Muscle of back (tissue), 11 donors: ENCODE results near the gene ZMIZ1. TPM values are rescaled to one million over a fixed set of nuclear protein-coding genes. Genes with fewer than 3 reads are reported as not detected.

Experiments
- DNase-seq, 3 donors: peaks; one replicate each; pipeline versions ENCODE4 v3.0.0 to v3.0.0-alpha.2; 2013
- polyA plus RNA-seq, 10 donors: library from polyadenylated mRNA; unstranded; fragments of 120-200 nt; gene quantifications; one replicate each; pipeline ENCODE4 v1.2.1, GENCODE V29; 2013; ENCODE audit not compliant: insufficient read length in 10 of 10

ZMIZ1 gene
- polyA plus RNA-seq, 10 donors: 27.1 to 52.0 (median 35.3) TPM

DNA sequence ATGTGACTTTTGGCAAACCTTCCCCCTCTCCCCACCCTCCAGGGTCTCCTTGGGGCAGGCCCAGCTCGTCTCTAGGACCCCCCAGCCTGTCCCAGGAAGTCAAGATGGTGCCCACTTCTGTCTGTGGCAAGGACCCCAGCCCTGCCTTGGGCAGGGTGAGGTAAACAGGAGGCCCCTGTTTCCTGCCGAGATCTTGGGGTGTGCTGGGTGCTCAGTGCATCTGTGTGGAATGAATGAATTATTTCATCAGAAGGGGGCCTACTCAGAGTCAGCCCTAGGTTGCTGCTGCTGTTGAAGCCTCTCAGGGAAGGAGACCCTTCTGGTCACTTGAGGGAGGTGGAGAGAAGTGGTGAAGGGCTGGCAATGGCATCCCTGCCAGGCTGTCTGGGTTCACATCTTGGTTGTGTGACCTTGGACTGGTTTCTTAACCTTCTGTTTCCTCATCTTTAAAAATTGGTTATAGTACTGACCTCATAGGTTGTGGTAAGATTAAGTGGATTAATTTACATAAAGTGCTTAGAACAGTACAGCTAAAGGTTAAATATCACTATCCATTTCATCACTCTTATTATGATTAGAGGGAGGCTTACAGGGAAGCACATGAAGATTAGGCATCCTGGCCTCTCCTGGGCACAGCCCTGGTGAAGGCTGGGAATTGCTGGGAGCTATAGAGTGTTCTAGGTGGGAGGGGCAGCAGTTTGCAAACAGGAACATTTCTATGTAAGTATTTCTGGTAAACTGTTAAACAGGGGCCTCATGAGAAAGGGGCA is 67.7 kb downstream of the ZMIZ1 start:
- DNase-seq: no peak

DNA sequence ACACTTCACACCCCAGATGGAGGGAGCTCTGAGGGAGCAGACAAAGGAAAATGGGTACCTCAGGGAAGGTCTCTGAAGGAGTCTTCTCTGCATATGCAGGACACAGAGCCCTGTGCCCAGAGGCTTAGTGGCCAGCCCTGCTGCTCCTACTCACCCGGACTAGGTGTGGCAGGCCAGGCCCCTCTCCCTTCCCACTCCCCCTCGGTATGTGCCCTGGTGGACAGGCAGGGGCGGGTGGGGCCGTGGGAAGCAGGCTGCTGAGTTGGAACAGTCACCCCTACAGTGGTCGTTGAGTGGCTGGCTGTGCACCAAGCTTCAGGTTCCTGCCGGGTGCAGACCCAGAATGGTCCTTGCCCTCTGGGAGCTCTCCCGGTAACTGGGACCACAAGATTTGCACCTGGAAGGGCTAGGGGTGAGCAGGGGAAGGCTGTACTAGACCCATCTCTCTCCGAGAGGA is 68.6 kb downstream of the ZMIZ1 start:
- DNase-seq: no peak

- peak in 2 of 3 donors; percentile 66 to 75 for DNase-seq
Observed at GRCh38 chr10:79137826-79138225, 69.1 kb downstream of the ZMIZ1 start.

DNA sequence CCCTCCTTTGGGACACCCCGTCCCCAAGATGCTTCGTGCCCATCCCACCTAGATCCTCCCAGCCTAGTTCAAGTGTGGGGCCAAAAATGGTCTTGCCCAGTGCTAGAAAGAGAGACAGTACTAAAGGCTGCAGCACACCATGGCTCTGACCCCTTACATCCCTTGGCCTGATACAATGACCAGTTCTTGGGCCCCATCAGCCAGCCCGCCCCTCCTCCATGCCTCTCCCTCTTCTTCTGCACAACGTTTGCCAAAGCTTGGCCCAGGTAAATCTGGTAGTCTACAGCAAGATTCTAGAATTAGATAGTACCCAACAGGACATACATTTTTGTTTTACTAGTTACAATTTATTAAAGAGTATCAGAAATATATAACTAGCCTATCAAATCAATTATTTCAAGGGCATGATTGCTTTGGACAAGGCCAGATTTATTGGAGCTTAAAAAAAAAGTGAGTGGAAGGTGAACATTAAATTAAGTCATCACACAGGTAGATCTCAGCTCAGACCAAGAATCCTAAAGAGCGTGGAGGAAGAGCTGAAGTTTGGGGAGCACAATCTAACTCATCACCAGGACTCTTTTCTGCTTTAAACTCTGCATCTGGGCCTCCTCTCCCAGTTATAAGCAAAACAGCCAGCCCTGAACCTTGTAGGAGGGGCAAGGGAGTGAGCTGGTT is 69.8 kb downstream of the ZMIZ1 start:
- DNase-seq: no peak

- DNase-seq: peak; percentile 68 to 83 (median 69)
Observed at GRCh38 chr10:79139124-79139835, 70.5 kb downstream of the ZMIZ1 start.

- DNase-seq: no peak
Observed at GRCh38 chr10:79140085-79140793, 71.5 kb downstream of the ZMIZ1 start.

DNA sequence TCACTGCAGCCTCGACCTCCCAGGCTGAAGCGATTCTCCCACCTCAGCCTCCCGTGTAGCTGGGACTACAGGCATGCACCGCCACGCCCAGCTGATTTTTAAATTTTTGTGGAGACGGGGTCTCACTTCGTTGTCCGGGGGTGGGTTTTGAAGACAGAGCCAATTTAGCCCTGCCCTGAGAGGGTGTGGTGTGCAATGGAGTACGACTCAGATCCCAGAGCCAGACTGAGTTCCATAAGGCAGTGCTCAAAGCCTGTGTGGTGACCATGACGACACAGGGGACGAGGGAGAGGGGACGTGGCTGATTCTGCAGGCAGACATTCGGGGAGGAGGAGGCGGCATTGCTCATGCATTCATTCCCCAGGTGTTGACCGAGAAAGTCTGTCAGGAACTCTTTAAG is 72.1 kb downstream of the ZMIZ1 start:
- no peak for DNase-seq

GRCh38 chr10:79142064-79142491 is 73.3 kb downstream of the ZMIZ1 start:
- DNase-seq: peak in 2 of 3 donors; percentile 49 to 77

GRCh38 chr10:79142522-79143309 is 74.0 kb downstream of the ZMIZ1 start:
- no peak for DNase-seq

- no peak for DNase-seq
Observed at GRCh38 chr10:79143879-79144278, 75.1 kb downstream of the ZMIZ1 start.

DNA sequence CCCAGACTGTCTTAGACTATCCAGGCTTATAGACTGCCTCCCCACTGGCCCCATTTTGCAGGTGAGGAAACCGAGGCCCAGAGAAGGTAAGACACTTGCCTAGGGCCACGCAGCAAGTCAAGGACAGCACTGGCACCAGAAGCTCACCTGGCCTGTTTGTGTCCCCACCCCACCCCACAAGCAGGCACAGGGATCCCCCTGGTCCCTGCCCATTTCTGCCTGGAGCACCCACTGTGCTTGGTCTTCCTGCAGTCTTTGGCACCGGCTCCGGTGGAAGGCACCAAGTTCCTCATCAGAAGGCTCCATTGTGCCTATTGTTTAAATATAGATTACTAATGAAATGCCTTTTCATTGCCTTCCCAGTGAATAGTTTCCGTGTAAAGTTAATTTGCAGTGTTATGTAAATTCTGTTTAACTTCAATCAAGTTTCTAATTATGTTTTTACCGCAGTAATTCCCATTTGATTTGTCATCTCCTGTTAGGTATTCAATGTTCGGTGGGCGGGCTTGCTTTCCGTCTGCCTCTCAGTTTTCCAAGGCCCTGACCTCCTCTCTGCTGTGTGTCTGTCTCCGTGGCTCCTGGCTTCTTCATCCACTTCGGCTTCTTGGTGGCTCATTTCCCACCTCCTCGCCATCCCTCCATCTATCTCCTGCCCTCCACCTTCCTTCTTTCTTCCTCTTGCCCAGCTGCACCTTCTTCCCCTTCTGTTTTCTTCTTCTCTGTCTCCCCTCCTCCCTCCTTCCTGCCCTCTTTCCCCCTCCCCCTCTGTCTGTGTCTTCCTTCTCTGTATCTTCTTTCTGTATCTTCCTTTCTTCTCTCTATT is 75.8 kb downstream of the ZMIZ1 start:
- DNase-seq: no peak

DNA sequence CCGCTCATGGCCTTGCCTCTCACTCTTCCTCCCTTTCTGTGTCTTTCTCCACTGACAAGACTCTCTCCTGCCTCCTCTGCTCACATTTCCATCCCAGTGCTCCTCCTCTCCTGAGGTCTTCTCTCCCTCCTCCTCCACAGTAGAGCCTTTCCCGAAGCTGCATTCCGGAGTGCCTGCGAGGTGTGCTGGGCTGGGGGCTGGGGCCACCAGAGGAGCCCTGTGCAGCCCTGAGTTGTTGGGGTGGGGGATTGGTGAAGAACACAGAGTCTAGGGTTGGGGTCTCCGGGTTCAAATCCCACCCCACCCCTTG is 76.4 kb downstream of the ZMIZ1 start:
- no peak for DNase-seq

- no peak for DNase-seq
Observed at GRCh38 chr10:79145517-79146470, 77.0 kb downstream of the ZMIZ1 start.

DNA sequence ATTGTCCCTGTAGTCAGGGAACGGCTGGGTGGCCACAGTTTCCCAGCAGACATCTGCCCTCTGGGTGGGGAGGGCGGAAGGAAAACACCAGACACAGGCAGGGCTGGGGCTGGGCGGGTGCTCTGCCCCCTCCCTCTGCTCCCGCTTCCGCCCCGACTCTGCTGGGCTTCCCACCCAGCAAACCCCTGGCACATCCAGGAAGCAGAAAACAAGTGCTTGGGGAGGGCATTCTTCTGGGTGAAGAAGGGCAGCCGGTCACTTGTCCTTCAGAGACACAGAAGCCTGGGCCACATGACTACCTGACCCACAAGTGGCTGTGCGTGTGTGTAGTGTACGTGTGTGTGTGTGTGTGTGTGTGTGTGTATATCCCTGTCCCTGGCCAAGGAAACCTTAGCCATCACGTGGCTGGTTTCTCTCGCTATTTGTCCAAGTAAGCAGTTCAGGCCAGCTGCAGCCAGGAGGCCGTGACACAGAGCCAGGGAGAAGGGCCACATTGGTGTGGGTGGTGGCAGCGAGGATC is 77.9 kb downstream of the ZMIZ1 start:
- peak; percentile 70 to 86 (median 71) for DNase-seq

DNA sequence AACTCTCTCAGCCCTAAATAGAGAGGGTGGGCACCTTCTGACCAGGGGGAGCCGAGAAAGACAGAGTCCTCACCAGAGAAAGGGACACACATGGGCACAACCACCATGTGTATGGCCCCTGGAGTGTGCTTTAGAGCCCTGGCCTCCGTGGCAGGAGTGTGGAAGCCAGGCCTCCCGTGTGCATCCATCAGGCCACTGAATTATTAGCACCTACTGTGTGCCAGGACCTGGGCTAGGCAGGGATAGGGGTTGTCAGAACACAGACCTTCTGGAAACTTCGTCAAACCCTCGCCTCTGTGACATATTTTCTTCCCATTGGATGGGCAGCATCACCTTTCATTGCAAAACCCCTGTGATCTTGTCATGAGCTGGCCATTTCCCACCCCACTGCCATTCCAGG is 78.5 kb downstream of the ZMIZ1 start:
- DNase-seq: no peak

GRCh38 chr10:79147796-79148451 is 79.2 kb downstream of the ZMIZ1 start:
- DNase-seq: no peak

GRCh38 chr10:79148452-79149344 is 79.9 kb downstream of the ZMIZ1 start:
- peak in 2 of 3 donors; percentile 68 to 84 for DNase-seq
